HG02840 (cell line): ENCODE measurements around the gene SLC25A29.
A peak's percentile ranks its signal among the peaks of the same experiment; 100 is the strongest.
"Not testable (repeated sequence)": the region's sequence is repeated elsewhere in the genome, so short reads cannot be mapped to it uniquely, and the experiment has no call there.

Experiments
- ATAC-seq: cut with Tn5 transposase; IDR thresholded peaks from one replicate; pipeline ENCODE4 v1.9.1; 2021; ENCODE audit warnings: mild to moderate bottlenecking, moderate library complexity, moderate number of reproducible peaks; ENCODE audit not compliant: unreplicated experiment, low FRiP score

The SLC25A29 gene

GRCh38 chr14:100306101-100306997, at the start of gene SLC25A29:
Gene SLC25A29, minus strand, starts transcription at chr14:100306444. Its CDS starts 212 bp downstream, at chr14:100306232.
- peak; percentile 81 for ATAC-seq

DNA sequence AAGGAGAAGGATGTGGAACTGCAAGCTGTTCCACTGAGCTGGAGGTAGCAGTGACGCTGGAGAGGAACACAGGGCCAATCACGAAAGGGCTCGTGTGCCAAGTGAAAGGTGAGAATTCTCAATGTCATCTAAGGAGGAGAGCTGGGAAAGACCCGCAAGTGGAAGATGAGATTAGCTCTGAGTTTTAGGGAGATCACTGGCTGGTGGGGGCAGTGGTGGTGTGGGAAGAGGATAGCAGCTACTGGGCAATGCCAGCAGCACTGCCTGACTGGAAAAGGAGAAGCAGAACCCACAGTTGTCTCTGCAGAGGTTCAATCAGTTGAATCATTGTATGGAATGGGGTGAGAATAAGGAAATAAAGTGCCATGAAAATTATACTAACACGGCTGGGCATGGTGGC, 44.7 kb upstream of the SLC25A29 start:
- no peak for ATAC-seq

GRCh38 chr14:100350276-100350926, 44.2 kb upstream of the SLC25A29 start:
- ATAC-seq = no peak

GRCh38 chr14:100348784-100349685, 42.8 kb upstream of the SLC25A29 start:
- no peak for ATAC-seq

DNA sequence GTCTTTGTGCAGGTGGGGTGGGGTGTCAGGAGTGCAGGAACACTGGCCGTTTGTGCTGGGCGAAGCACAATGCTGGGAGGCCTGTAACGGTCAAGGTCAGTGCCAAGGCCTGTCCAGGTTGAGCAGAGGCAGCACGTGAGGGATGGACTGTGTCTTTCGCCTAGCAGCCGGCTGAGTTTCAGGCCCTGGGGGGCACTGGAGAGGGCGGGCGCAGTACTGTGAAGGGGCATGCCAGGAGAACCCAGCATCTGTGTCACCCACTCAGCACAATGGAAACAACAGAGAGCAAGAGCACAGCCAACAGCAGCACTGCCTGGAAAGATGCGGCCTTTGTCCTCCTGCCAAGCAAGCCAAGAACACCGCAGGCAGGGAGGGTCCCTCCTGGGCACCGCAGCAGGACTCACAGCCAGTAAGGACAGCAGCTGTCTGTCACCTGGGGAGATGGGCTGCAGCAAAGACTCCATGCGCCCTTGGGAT, 42.0 kb upstream of the SLC25A29 start:
- ATAC-seq = no peak

DNA sequence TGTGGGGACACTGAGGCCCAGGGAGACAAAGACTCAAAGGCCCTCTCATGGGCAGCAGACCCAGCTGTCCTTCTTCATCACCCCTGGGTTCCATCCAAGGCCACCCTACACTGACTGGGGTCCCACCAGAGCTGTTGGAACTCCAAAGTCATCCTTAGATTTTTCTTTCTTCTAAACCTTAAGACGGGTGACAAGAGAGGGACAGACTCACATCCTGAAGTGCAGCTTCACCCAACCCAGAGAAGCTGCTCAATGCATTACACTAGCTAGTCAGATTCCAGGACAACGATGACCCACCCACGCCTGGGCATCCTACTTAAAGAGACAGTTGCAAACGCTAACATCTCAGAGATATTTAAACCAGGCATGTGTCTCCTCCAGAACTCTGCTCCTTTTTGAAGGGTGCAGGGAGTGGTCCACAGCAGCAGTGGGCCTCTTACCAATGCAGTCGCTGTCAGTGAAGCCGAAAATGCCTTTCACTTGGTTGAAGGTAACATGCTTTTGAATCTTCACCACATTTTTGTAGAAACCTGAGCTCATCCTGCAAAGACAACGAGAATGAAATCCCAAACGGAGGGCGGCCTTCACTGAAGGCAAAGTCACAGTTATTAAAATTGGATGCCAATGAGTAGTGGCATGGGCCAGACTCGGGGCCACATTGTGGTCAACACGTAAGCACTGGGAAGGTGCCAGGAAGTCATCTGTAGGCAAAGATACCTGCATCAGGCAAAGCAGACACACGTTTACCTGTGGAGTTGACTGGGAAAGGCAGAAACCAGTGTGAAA, 40.3 kb upstream of the SLC25A29 start:
- ATAC-seq = no peak

DNA sequence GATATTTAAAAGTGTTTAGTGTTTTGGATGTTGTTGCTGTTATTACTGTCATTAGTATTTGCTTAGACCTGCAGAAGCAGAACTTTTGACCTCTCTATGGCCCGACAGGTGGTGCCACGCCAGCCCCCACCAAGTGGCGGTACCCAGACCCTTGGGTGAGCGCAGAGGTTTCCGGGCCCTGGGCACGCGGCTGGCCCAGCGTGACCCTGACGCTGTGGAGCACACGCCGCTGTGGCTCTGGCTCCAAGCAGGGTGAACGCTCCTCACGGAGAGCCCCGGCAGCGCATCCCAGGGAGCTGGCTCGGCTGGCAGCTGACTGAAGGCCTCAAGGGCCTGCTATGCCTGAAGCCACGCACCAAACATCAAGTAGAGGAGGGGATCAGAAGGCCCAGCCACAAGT, 39.5 kb upstream of the SLC25A29 start:
- ATAC-seq = no peak

DNA sequence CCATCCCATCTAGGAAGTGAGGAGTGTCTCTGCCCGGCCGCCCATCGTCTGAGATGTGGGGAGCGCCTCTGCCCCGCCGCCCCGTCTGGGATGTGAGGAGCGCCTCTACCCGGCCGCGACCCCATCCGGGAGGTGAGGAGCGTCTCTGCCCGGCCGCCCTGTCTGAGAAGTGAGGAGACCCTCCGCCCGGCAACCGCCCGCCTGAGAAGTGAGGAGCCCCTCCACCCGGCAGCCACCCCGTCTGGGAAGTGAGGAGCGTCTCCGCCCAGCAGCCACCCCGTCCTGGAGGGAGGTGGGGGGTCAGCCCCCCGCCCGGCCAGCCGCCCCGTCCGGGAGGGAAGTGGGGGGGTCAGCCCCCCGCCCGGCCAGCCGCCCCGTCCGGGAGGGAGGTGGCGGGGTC, 38.4 kb upstream of the SLC25A29 start:
- not testable (repeated sequence) for ATAC-seq

- ATAC-seq = not testable (repeated sequence)
Measured at GRCh38 chr14:100342826-100343225, 36.6 kb upstream of the SLC25A29 start.

GRCh38 chr14:100342195-100342594, 36.0 kb upstream of the SLC25A29 start:
- ATAC-seq = no peak

- no peak for ATAC-seq
Measured at GRCh38 chr14:100341301-100342031, 35.2 kb upstream of the SLC25A29 start.

DNA sequence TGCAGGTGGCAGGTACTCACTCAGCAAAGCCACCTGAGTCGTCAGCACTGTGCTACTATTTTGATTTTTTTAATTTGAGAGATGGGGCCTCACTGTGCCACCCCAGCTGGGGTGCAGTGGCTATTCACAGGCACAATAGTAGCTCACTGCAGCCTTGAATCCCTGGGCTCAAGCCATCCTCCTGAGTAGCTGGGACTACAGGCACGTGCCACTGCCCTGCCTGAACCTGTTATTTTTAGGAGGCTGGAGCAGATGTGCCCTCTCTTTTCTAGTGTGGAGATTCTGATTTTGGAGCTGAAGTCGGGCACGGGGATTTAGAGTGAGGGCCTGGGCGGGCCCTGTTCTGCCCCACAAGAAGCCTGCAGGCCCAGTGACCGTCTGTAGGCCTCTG, 34.2 kb upstream of the SLC25A29 start:
- ATAC-seq = no peak

DNA sequence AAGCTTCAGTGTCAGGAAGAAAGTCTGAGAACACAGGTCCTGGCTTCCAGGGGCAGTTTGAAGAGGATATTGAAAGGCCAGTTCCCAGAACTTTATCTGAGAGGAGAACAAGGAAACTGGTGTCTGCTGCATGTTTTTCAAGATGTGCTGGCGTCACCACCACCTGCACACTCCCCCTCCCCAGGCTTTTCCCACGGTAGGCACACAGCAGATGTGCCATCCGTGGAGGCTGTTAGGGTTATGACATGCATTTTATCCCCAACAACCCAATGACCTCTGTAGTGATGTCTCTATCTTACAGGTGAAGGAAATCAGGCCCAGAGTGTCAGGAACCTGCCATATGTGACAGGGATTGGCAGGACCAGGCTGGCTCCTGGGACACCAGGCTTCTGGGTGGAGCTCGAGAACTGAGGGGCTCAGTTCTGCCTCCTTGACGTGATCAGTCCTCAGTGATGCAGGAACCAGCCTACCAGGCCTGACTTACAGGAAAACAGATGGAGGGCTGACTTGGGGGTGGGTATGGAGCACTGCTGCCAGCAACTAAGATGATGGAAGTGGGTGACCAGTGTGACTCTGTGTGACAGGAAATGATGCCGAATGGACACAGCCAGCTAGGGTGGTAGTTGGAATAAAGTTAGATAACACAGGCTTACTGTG, 33.6 kb upstream of the SLC25A29 start:
- ATAC-seq = no peak

- ATAC-seq = no peak
Measured at GRCh38 chr14:100336618-100337530, 30.6 kb upstream of the SLC25A29 start.

DNA sequence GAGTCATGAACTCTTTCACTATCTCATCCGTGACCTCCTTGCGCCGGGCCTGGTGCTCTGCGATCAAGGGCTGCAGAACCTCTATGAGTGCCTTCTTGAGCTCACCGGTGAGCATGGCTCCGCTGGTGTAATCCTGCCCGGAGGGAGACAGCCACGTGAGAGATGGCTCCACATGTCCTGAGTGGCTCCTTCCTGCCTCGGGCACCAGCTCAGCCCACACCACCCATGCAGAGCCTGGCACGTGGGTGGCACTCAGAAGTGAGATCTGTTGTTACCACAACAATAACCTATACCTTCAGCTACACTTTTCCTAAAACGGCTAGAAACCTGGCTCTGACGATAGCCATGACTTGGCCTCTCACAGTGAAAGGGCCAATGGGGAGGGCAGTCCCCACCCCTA, 28.7 kb upstream of the SLC25A29 start:
- ATAC-seq = no peak

- no peak for ATAC-seq
Measured at GRCh38 chr14:100333827-100334226, 27.6 kb upstream of the SLC25A29 start.

- no peak for ATAC-seq
Measured at GRCh38 chr14:100333311-100333710, 27.1 kb upstream of the SLC25A29 start.

- no peak for ATAC-seq
Measured at GRCh38 chr14:100332797-100333196, 26.6 kb upstream of the SLC25A29 start.
